ENCODE measurements around the gene LILRB1.

Gene LILRB1

DNA sequence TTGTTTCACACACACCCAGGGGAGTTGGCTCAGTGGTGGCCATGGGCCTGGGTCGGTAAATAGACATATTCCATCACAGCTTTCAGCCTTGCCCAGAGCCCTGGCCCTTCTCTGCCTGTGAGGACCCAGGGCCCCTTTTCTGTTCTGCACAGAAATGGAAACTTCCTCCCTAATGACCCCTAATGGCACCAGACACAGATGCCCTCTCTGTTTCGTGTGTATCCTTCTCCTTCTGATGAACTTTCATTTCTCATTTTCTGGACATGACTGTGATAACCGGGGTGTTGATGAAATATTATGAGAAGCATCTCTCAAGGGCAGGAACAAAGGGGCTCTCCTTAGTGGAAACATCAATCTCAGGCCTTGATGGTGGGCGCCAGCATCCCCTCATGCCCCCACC lies 24.1 kb upstream of the LILRB1 start:
- DNase-seq (ENCODE audit: low read depth) = no peak
- TF ChIP-seq, protein P1, sequence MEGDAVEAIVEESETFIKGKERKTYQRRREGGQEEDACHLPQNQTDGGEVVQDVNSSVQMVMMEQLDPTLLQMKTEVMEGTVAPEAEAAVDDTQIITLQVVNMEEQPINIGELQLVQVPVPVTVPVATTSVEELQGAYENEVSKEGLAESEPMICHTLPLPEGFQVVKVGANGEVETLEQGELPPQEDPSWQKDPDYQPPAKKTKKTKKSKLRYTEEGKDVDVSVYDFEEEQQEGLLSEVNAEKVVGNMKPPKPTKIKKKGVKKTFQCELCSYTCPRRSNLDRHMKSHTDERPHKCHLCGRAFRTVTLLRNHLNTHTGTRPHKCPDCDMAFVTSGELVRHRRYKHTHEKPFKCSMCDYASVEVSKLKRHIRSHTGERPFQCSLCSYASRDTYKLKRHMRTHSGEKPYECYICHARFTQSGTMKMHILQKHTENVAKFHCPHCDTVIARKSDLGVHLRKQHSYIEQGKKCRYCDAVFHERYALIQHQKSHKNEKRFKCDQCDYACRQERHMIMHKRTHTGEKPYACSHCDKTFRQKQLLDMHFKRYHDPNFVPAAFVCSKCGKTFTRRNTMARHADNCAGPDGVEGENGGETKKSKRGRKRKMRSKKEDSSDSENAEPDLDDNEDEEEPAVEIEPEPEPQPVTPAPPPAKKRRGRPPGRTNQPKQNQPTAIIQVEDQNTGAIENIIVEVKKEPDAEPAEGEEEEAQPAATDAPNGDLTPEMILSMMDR (IDR thresholded peaks at IDR 0.05; ENCODE audit: control insufficient read depth, insufficient read depth, low read depth, low read length, missing control alignments) = no peak
- no peak overlapping the region for H3K4me3 ChIP-seq (ENCODE audit: control insufficient read depth, low read depth, low read length)

DNA sequence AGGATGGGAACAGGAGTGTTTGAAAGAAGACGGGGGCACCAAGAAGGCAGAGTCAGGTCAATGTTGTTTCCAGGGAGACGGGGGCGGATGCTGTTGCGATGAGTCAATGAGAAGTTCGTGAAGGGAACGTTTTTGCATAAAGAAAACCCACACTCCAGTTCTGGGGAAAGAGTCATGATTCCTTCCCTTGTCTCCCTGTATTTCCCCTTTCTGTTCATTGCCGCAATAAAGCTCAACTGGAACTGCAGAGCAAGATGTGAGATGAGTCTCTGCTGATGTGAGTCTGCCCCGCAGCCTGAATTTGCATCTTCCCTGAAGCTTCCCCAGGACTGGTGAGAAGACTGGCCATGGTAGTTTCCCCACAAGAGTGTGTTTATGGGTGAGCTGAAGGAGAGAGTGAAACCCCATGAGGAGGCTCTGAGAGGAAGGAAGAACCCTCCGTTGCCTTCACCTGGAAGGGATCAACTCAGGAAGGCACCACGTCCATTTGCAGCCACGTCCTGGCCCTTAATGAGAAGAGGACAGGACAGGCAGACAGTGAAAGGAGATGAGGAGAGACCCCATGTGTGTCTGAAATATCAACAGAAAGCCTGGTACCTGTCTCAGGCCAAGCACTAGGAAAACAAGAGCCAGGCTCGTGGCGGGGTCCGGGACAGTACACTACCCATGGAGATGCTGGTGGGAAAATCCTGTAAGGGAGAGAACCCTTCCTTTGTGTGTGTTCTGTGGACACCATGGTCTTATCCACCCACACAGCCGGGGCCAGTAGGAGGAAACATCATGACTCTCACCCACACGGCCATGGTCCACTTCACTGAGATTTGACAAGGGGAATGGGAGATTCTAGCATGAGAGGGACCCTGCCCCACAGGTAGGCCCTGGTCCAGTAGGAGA lies 23.1 kb upstream of the LILRB1 start:
- H3K4me3 ChIP-seq (ENCODE audit: control insufficient read depth, low read depth, low read length) = no peak overlapping the region
- DNase-seq (ENCODE audit: low read depth) = no peak
- TF ChIP-seq, protein P1 (IDR thresholded peaks at IDR 0.05; ENCODE audit: control insufficient read depth, insufficient read depth, low read depth, low read length, missing control alignments) = no peak

DNA sequence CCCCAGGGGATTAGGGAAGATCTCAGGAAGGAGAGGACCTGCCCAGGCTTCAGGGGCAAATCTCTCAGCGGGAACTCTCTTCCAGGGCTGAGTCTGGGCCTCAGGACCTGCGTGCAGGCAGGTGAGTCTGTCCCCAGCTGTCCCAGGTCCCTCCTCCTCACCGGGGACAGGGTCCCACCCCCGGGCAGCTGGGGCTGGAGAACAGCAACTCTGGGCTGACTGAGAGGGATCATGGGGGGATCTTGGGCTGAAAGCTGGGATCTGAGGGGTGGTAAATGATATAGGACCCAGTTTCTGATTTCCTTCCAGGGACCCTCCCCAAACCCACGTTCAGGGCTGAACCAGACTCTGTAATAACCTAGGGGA lies 22.5 kb upstream of the LILRB1 start:
- no peak overlapping the region for H3K4me3 ChIP-seq (ENCODE audit: control insufficient read depth, low read depth, low read length)
- TF ChIP-seq, protein P1 (IDR thresholded peaks at IDR 0.05; ENCODE audit: control insufficient read depth, insufficient read depth, low read depth, low read length, missing control alignments) = no peak
- DNase-seq (ENCODE audit: low read depth) = no peak

DNA sequence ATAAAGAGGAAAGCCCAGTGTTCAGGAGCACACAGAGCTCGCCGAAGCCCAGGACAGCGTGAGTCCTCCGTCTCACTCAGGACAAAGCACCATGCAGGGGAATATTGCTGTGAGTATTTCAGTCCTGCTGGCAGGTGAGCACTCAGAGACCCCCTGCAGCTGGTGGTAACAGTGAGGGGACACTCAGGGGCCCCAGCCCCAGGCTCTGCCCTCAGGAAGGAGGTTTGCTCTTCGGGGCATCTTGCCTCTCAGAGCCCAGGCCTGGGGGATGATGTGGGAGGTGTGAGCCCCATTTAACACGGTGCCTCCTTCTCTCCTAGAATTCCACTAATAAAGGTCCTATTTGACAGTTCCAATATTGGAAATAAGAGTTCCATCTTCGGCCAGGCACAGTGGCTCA lies 22.1 kb upstream of the LILRB1 start:
- H3K4me3 ChIP-seq (ENCODE audit: control insufficient read depth, low read depth, low read length) = no peak overlapping the region
- DNase-seq (ENCODE audit: low read depth) = no peak
- TF ChIP-seq, protein P1 (IDR thresholded peaks at IDR 0.05; ENCODE audit: control insufficient read depth, insufficient read depth, low read depth, low read length, missing control alignments) = no peak

DNA sequence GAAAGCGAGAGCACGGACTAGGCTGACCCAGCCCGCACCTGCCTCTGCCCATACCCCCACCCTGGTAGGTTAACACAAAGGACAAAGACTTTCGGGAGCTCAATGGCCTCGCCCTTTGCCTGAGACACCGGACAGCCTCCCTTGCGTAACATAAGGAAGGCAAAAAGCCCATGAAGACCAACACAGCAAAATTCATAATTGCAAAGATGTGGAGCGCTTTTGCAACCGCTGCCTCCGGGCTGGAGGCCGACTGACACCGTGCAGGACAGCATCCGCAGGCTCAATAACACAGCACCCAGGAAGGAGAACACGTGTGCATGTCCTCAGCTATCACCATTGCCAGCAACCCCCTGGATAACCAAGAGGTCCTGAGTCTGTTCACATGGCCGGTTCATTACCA lies 21.5 kb upstream of the LILRB1 start:
- TF ChIP-seq, protein P1 (IDR thresholded peaks at IDR 0.05; ENCODE audit: control insufficient read depth, insufficient read depth, low read depth, low read length, missing control alignments) = no peak
- no peak overlapping the region for H3K4me3 ChIP-seq (ENCODE audit: control insufficient read depth, low read depth, low read length)
- no peak for DNase-seq (ENCODE audit: low read depth)

DNA sequence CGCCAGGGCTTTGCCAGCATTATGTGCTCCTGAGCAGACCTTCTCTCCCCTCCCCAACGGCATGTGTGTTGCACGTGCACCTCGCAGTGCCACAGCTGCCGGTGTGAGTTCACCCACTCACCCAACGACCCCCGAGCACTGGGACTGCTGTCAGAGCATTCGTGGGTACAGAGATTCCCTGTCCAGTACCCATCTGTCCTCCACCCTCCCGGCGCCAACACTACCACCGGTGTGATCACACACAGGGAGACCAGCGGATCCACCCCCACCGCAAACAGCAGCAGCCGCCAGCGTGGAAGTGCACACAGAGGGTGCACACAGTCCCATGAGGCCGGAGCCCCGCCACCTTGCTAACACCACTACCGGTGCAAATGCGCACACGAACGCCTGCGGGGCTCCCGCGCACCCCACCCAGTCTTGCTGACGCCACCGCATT lies 20.9 kb upstream of the LILRB1 start:
- H3K4me3 ChIP-seq (ENCODE audit: control insufficient read depth, low read depth, low read length) = no peak overlapping the region
- DNase-seq (ENCODE audit: low read depth) = no peak
- TF ChIP-seq, protein P1 (IDR thresholded peaks at IDR 0.05; ENCODE audit: control insufficient read depth, insufficient read depth, low read depth, low read length, missing control alignments) = no peak

All from AG09309 (cell line).